GM12801 (cell line): ENCODE measurements around the gene MYO3B.

ENCODE experiments used
- CTCF ChIP-seq: IDR thresholded peaks from one replicate; pipeline ENCODE4 v1.5.1; 2011; ENCODE audit warnings: control low read depth; ENCODE audit not compliant: insufficient read length; ENCODE audit errors: extremely low read depth

The MYO3B gene

DNA sequence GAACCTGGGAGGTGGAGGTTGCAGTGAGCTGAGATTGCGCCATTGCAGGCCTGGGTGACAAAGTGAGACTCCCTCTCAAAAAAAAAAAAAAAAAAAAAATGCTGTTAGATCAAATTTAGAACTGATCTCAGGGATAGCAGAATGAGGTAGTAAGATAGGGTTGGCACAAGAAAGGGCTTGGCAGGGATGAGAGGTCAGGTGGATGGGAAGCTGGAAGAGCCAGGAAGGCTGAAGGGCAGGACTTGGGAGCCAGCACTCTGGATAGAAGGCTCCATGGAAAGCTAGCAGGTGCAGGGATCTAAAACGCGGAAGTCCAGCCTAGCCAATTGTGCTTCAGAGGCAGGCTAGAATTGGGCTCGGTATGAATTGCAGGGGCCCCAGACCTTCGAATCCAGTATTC is 286.3 kb downstream of the MYO3B start:
- TF ChIP-seq CTCF: no peak

GRCh38 chr2:170465241-170465640 is 287.3 kb downstream of the MYO3B start:
- no peak for TF ChIP-seq CTCF

DNA sequence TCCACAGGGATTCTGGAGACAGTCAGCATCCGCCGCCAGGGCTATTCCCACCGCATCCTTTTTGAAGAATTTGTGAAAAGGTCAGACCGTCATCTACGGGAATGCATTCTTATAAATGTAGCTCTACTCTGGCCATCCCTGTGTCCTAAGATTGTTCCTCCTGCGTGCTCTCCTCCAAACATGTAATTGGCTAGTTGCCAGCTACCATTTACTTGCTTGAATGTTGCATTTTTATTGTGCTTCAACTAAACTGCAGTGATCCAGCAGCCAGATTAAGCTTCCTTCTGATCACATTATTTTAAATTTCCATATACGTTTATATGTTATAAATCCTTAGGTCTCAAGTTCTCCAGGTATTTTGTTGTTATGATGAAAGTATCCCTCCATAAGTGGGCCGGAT is 288.7 kb downstream of the MYO3B start:
- no peak for TF ChIP-seq CTCF

GRCh38 chr2:170467568-170468422 is 289.8 kb downstream of the MYO3B start:
- TF ChIP-seq CTCF: no peak

DNA sequence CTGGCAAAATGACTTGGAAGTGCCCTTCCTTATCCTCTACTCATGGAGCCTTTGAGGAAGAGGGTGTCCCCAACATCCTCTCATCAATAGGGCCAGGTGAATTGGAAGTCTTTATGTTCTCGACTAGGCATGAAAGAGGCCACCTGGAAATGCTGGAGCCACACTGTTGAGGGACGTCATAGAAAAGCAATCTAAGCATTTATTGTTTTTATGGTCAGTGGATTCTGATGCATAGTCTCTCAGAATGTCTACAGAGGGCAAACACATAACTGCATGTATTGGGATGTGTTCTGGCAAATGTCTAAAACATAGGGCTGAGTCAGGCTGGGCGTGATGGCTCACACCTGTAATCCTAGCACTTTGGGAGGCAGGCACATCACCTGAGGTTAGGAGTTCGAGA is 290.6 kb downstream of the MYO3B start:
- no peak for TF ChIP-seq CTCF

- TF ChIP-seq CTCF: no peak
Measured at GRCh38 chr2:170475878-170476277, 297.9 kb downstream of the MYO3B start.

- TF ChIP-seq CTCF: no peak
Measured at GRCh38 chr2:170477630-170478029, 299.7 kb downstream of the MYO3B start.
